Esophagus muscularis mucosa (tissue), 3 donors: ENCODE measurements around the gene TOM1.

Experiments
- CTCF ChIP-seq, 3 experiments: fragments of 200-600 bp in 2 of 3; fragments of 450-650 bp in 1 of 3; sonication (generic) in 2 of 3; IDR thresholded peaks; one replicate each; pipeline ENCODE4 v1.5.1; 2017 to 2019; ENCODE audit warnings: antibody characterized with exemption in 3 of 3, mild to moderate bottlenecking in 2 of 3, moderate library complexity in 1 of 3
- POLR2A ChIP-seq: fragments of 450-650 bp; IDR thresholded peaks from one replicate; pipeline ENCODE4 v1.6.1; 2017; ENCODE audit warnings: antibody characterized with exemption, moderate library complexity, mild to moderate bottlenecking, low read depth

DNA sequence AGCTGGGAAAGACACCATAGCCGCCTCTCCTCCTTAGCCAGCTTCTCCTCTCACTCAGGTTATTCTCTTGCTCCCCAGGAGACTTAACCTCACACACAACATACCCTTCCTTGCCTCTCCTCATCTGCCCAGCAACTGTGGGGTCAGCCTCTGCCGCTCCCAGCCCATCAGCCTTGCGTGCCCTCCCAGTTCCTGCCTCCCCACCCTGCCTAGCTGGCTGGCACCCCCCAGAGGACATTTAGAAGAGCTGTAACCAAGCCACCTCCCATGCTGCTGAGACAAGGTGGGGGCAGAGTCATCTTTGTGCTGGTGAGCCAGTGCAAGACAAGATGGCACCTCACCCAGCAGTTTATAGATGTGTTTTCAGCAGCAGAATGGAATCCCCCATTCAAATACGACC lies 38.2 kb downstream of the TOM1 start:
- TF ChIP-seq POLR2A (no peak), CTCF (IDR thresholded peaks at IDR 0.05) (no peak)
